Psoas muscle (tissue), 8 donors: ENCODE results near the gene KDM5C. TPM values are rescaled to one million over a fixed set of nuclear protein-coding genes. Genes with fewer than 3 reads are reported as not detected.

Experiments used
- ATAC-seq, 4 donors: fragments of 200-7000 bp; cut with Tn5 transposase; one replicate each; pipeline ENCODE4 v1.9.1; 2020; ENCODE audit warnings: moderate library complexity in 3 of 4, mild to moderate bottlenecking in 2 of 4
- DNase-seq, 2 donors: peaks; one replicate each; pipeline ENCODE4 v3.0.0-alpha.2; 2020
- H3K27ac ChIP-seq: fragments of 200-600 bp; one replicate; pipeline ENCODE4 v1.8.0; 2022
- H3K27me3 ChIP-seq, 3 donors: fragments of 200-600 bp in 1 of 3; one replicate each; pipeline versions ENCODE4 v1.6.1 to v1.8.0; 2013 to 2022; ENCODE audit warnings: low read length in 2 of 3, mild to moderate bottlenecking in 2 of 3, moderate library complexity in 1 of 3; ENCODE audit not compliant: insufficient read depth in 3 of 3
- H3K36me3 ChIP-seq, 2 donors: fragments of 200-600 bp in 1 of 2; one replicate each; pipeline versions ENCODE4 v1.6.1 to v1.8.0; 2013 to 2022; ENCODE audit warnings: low read depth in 1 of 2, mild to moderate bottlenecking in 1 of 2, moderate library complexity in 1 of 2; ENCODE audit not compliant: insufficient read depth in 1 of 2
- H3K4me1 ChIP-seq: fragments of 200-600 bp; one replicate; pipeline ENCODE4 v1.8.0; 2022
- H3K4me3 ChIP-seq: fragments of 200-600 bp; one replicate; pipeline ENCODE4 v1.8.0; 2022; ENCODE audit warnings: mild to moderate bottlenecking
- H3K9me3 ChIP-seq: fragments of 200-600 bp; one replicate; pipeline ENCODE4 v1.8.0; 2022
- WGBS, 3 donors: extraction: QIAGEN DNeasy Blood & Tissue Kit; methylation state at CpG; one replicate each; pipeline versions ENCODE4 v1.1.6 to v1.1.7; 2013; 5-methylcytosine and 5-hydroxymethylcytosine counted together
- intact Hi-C, 2 donors: fragments of 100-400 bp; cut with DNase I; formaldehyde crosslinking; loops; one replicate each; pipeline versions ENCODE4 v1.11.0 to v1.14.2; 2022
- polyA plus RNA-seq, 3 donors: library from polyadenylated mRNA; stranded (reverse); fragments of 200-250 nt; gene quantifications; one replicate each; pipeline ENCODE4 v1.2.3, GENCODE V29; 2013
- total RNA-seq, 4 donors: library from RNA; stranded (reverse); fragmentation: NEBNext Ultra II Directional in 2 of 4; extraction: Animal tissue kit (Norgen Biotek cat#: 25700) in 2 of 4; gene quantifications; one replicate each; pipeline versions ENCODE4 v1.2.1 to v1.2.4, GENCODE V29; 2021 to 2023
- TF ChIP-seq, protein P1 (sequence below): fragments of 200-600 bp; IDR thresholded peaks from one replicate; pipeline ENCODE4 v1.8.0; 2022; ENCODE audit warnings: antibody characterized with exemption
- donor health status: healthy with polysubstance abuse.
- donor health status: DM: no; HTN: no; CAD: no; lungs with moderate emphysema.
- donor health status: Bipolar disorder and iron deficiency.
- donor health status: healthy.
- donor health status: DM: yes; HTN: yes; CAD: no.
- donor health status: DM: no; HTN: no; CAD: no.
- donor health status: DM: no; HTN: no; CAD: no.
- donor health status: DM: yes; HTN: yes; CAD: no.

The KDM5C gene
- total and polyA plus RNA-seq, 7 donors, result 22.4 to 119 (median 62.2) TPM

DNA sequence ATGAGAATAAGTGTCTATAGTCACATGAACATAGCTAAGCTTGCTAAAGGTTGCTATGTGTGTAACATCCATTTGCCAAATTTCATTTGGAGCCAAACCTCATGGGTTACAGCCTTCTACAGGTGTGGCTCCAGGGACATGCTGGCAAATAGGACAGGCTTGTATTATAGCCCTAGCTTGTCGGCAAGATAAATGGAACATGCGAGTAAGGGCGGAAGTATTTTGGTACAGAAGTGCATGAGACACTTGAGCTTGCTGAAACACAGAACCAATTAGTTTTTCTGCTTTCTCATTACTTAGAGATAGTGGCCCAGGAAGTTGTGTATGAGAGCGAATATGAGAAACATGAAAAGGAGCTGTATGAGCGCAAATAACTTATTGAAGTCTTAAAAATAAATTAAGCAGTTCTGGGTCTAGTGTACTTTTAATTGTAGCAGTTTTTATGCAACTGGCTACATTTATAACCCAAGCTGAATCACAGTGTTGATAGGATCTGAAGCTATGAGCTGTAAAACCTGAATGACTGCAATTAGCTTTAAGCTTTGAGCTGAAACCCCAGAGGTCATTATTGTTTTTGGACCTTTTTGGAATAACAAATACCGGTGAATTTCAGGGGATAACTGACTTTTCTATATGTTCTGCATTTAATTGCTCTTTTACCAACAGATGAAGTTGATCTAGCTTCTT lies 64.6 kb downstream of the KDM5C start:
- Histone ChIP-seq H3K36me3 (no peaks in the 10 kb centered on the region), H3K27me3 (no peaks in the 10 kb centered on the region), H3K4me1 (peaks cover 13% of the 10 kb centered on the region), H3K9me3 (no peaks in the 10 kb centered on the region), H3K27ac (peak overlapping the region; percentile 75), H3K4me3 (no peak overlapping the region)
- DNase-seq, result no peak
- WGBS, 3 donors, result 57 to 71% (median 67%) methylated on average over 6 of the region's 6 CpGs
- TF ChIP-seq, protein P1, sequence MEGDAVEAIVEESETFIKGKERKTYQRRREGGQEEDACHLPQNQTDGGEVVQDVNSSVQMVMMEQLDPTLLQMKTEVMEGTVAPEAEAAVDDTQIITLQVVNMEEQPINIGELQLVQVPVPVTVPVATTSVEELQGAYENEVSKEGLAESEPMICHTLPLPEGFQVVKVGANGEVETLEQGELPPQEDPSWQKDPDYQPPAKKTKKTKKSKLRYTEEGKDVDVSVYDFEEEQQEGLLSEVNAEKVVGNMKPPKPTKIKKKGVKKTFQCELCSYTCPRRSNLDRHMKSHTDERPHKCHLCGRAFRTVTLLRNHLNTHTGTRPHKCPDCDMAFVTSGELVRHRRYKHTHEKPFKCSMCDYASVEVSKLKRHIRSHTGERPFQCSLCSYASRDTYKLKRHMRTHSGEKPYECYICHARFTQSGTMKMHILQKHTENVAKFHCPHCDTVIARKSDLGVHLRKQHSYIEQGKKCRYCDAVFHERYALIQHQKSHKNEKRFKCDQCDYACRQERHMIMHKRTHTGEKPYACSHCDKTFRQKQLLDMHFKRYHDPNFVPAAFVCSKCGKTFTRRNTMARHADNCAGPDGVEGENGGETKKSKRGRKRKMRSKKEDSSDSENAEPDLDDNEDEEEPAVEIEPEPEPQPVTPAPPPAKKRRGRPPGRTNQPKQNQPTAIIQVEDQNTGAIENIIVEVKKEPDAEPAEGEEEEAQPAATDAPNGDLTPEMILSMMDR, result no peak
- peak in 3 of 4 donors; percentile 52 to 63 (median 61) for ATAC-seq
- intact Hi-C loops, result no loop called here

DNA sequence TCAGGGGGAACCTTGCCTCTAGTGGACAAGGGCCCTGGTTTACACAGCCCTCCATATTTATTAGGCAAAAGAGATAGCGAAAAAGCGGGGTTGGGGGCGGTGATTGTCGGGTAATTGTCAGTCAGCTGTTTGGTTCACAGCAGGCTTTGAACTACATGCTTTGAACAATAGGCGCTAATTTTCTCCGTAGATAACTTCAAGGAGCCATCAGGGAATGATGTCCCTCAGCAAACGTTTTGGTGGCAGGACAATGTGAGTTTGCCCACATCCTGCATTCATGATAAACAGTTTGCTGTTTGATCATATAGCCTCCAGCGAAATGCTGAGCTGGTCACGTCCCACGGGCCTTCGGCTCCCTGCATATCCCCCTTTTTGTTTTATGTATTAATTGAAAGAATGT lies 65.8 kb downstream of the KDM5C start:
- H3K36me3 ChIP-seq, result no peaks in the 10 kb centered on the region

DNA sequence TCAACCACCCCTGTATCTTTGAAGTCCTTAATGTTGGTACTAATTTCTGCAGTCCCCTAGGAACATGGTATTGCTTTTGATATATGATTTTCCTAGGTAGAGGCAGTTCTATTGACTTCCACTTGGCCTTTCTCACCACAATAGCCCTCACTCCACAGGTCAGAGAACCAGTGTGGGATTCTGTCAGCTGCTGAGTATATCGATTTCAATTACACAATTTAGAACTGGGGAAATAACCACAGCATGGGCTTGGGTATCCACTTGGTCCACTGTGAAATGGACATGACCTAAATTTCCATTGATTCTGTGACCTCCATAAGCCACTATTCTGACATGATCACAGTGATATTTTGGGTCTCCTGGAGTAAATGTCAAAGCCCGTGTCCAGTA lies 68.8 kb downstream of the KDM5C start:
- Histone ChIP-seq H3K4me3 (no peak overlapping the region), H3K27me3 (no peaks in the 10 kb centered on the region), H3K9me3 (no peaks in the 10 kb centered on the region), H3K27ac (peak overlapping the region; percentile 72), H3K36me3 (no peaks in the 10 kb centered on the region), H3K4me1 (peaks cover 17% of the 10 kb centered on the region)
- DNase-seq (no peak), ATAC-seq (peak in 2 of 4 donors; percentile 64 to 75)
- TF ChIP-seq, protein P1, result no peak
- intact Hi-C loops, result no loop called here
- 33 to 49% (median 43%) methylated on average over 2 of the region's 2 CpGs for WGBS, 3 donors

More for the DNA sequence above, 65.8 kb downstream of the KDM5C start:
- ATAC-seq (no peak), DNase-seq (no peak)
- intact Hi-C loops, result no loop called here
- H3K27ac ChIP-seq, result peak overlapping the region; percentile 75
- H3K4me3 ChIP-seq, result no peak overlapping the region
- no peaks in the 10 kb centered on the region for H3K9me3 ChIP-seq
- 89 to 91% (median 90%) methylated on average over 11 of the region's 11 CpGs for WGBS, 3 donors
- H3K27me3 ChIP-seq, result no peaks in the 10 kb centered on the region
- peaks cover 18% of the 10 kb centered on the region for H3K4me1 ChIP-seq
- TF ChIP-seq, protein P1, result no peak

DNA sequence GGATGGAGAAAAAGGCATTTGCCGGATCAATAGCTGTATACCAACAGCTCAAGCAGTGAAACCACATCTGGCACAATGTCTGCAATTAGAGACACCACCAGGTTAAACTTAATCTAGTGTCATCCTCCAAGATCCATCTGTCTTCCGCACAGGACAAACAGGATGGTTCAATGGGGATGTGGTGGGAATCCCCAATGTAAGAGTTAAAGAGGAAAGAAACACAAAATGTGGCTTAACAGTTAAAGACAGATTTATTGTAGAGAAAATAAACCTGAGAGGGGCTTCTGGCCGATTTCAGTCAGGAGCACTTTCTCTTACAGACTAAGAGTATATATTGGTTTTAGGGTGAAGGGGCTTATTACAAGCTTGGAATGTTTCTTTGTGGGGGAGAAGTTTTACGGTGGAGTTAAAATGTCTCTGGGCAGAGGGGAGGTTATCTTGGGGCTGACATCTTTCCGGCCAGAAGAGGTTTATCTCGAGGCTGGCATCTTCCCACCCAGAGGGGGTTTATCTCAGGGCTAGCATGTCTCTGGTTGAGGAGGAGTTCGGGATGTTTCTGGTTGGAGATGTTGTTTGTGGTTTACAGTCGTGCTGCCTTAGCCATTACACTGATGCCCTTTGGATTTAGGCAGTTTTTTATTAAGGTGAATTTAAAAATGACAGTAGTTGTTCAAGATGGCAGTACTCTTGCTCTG lies 69.3 kb downstream of the KDM5C start:
- Histone ChIP-seq H3K9me3 (no peaks in the 10 kb centered on the region), H3K36me3 (no peaks in the 10 kb centered on the region), H3K27me3 (no peaks in the 10 kb centered on the region), H3K27ac (peak overlapping the region; percentile 72), H3K4me1 (peaks cover 16% of the 10 kb centered on the region), H3K4me3 (no peak overlapping the region)
- 86 to 91% (median 90%) methylated on average over 8 of the region's 8 CpGs for WGBS, 3 donors
- no peak for ATAC-seq
- intact Hi-C loops, result no loop called here
- TF ChIP-seq, protein P1, result no peak
- no peak for DNase-seq
